NAMALWA (cell line): ENCODE data around the gene PPM1E.
"Not testable (repeated sequence)": the region's sequence is repeated elsewhere in the genome, so short reads cannot be mapped to it uniquely, and the experiment has no call there.

Experiments used
- DNase-seq: peaks from one replicate; pipeline ENCODE4 v3.0.0-alpha.2; 2015; ENCODE audit warnings: low spot score

The PPM1E gene

DNA sequence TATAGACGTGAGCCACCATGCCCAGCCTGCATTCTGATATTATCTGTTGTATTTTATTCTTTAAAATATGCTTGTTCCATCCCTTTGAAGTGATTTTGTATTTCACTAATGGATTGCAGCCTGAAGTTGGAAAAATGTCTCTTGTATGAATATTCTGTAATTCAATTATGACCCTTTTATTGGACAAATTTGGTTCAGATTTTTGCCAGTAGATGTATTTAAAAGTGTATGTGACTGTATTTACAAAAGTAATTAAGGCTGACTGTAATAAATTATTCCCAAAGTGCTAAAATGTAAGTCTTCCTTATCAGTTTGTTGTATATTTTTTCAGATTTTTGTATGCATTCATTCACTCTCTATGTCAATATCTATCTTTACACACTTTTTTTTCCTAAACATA lies 23.8 kb downstream of the PPM1E start:
- DNase-seq, result no peak

DNA sequence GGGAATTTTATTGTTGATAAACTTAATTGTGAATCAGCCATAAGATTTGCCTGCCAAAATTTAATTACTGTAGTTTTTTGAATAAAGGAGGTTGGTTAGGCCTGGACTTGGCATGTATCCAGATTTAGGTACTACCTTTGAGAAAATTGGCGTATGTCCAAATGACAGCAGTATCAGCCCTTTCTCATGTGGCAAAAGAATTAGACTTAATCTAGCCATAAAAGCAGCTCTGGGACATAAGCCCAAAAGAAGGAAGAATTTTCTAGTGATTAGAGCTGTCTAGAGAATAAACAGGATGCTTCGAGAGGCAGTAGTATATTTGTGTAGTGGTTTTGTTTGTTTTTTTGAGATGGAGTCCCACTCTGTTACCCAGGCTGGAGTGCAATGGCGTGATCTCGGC lies 27.7 kb downstream of the PPM1E start:
- DNase-seq, result peak; percentile 31

DNA sequence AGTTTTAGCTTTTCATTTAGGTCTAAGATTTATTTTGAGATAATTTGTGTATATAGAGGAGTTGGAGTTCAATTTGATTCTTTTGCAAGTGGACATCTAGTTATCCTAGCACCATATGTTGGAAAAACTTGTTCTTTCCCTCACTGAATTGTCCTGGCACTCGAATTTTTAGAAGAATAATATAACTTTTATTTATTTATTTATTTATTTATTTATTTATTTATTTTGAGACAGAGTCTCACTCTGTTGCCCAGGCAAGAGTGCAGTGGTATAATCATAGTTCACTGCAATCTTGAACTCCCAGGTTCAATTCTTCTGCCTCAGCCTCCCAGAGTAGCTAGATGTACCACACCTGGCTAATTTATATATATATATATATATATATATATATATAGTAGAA lies 29.4 kb downstream of the PPM1E start:
- no peak for DNase-seq

DNA sequence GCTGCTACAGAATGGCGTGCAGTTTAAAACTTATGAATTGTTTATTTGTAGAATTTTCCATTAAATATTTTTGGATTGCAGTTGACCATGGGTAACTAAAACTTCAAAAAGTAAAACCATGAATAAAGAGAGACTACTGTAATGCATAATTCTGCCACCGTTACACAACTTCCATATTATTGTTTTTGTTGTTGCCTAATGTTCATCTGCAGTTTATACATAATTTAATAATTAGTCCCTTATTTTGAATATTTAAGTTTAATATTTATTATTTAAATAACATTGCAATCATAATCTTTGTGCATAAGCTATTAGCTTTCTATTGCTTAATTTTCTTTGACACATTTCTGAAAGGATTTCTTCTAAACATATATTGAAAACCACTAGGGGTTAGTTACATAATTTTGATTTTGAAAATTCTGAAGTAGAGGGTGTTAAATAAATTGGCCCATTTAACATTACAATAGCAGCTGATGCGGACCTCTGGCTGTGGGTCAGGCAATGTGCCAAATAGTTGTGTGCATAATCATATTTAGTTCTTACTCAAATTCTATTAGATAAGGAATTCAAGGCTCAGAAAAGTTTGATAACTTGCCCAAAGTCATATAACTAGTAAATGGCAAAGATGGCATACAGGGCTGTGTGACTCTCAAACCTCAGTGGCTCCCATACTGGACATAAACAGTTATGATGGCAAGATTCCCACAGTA lies 31.1 kb downstream of the PPM1E start:
- DNase-seq, result no peak

DNA sequence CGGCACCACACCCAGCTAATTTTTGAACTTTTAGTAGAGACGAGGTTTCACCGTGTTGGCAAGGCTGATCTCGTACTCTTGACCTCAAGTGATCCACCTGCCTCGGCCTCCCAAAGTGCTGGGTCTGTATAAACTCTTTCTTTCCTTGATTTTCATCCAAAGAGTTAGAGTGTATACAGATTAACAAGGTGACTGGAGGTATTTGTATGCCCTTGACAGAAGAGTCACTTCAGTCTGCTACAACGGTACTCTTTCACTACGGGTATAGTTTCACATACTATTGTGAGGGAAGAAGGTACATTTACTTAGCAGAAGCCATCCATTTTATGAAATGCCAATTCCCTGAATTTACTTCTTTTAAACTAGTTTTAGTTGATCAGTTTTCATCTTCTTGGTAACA lies 32.5 kb downstream of the PPM1E start:
- no peak for DNase-seq

DNA sequence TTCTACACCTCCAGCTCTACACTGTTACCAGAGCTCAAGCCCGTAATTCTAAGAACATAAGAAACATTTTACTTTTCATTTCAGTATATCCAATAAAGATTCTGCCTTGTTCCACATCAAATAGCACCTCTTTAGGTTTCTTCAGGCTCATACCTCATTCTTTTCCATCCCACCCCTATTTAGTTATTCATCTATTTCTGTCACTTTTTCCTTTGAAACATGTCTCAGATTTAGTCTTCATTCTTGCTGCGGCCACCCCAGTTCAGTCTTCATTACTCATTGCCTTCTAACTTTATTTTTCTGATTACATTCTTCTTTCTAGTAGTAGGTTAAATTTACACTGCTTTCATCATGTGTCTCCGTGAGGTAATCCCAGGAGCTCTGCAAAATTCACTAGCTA lies 33.5 kb downstream of the PPM1E start:
- DNase-seq, result no peak

DNA sequence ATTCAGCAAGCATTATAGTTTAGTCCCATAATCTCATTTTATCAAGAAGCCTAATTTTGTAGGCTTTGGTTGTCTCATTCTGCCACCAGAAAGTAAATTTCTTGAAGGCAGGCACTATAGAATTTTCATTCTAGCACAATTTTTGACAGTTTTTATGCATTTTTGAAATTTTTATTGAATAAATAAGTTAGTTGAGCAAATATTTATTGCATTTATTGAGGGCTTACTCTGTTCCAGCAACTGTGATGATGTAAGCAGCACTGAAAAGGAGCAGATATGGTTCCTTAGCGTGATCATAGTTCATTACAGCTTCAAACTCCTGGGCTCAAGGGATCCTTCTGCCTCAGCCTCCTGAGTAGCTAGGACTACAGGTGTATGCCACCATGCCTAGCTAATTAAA lies 34.2 kb downstream of the PPM1E start:
- no peak for DNase-seq

DNA sequence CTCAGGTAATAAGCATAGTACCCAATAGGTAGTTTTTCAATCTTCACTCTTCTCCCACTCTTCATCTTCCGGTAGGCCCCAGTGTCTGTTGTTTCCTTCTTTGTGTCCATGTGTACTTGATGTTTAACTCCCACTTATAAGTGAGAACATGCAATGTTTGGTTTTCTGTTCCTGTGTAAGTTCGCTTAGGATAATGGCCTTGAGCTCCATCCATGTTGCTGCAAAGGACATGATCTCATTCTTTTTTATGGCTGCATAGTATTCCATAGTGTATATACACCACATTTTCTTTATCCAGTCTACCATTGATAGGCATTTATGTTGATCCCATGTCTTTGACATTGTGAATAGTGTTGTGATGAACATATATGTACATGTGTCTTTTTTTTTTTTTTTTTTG lies 38.9 kb downstream of the PPM1E start:
- not testable (repeated sequence) for DNase-seq

DNA sequence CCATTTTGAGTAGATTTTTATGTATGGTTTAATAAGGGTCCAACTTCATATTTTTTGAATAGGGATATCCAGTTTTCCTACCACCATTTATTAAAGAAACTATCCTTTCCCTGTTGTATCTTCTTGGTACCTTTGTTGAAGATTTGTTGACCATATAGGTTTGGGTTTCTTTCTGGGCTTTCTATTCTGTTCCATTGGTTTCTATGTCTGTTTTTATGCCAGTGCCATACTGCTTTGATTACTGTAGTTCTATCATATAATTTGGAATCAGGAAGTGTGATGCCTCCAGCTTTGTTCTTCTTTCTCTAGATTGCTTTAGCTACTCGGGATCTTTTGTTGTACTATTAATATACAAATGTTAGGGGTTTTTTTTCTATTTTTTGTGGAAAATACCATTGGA lies 46.5 kb downstream of the PPM1E start:
- DNase-seq, result no peak

DNA sequence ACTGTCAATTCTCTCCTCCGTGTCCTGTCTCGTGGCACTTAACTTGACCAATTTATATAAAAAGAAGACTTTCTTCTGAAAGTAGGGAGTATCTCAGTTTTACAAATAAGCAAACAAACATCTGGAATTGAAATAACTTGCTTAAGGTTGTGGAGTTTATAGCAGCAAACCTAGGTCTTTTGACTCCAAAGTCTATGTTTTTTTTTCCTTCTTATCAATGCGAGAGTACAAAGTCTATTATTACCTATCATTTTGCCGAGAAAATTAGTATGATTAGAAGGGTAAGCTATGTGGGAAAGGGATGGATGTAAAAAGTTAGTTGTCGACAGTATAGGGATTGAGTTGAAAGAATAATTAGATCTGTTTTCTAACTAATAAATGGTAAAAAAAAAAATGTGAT lies 50.4 kb downstream of the PPM1E start:
- DNase-seq, result no peak

DNA sequence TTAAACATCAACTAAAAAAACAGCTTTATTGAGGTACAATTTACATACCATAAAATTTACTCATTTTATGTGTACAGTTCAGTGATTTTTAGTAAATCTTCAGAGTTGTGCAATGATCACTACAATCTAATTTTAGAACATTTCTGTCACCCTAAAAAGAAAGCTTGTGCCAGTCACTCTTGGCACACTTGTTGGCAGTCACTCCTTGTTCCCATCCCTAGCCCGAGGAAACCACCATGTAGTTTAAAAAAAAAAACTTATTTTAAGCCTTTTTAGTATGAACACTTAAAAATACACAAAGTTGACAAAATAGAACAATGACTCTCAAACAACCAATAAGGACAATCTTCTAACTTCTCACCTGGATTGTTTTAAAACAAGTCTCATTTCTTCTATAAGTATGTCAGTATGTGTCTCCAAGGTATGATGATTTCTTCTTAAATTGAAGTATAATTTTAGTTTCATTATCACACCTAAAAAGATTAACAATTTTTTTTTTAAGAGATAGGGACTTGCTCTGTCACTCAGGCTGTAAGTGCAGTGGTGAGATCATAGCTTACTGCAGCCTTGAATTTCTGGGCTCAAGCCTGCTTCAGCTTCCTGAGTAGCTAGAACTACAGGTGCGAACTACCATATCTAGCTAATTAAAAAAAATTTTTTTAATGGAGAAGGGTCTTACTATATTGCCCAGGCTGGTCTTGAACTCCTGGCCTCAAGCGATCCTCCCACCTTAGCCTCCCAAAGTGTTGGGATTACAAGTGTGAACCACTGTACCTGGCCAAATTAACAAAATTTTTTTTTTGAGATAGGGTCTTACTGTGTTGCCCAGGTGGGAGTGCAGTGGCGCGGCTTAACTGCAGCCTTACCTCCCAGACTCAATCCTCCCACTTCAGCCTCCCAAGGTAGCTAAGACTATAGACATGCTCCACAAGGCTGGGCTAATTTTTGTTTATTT lies 53.2 kb downstream of the PPM1E start:
- DNase-seq, result no peak

DNA sequence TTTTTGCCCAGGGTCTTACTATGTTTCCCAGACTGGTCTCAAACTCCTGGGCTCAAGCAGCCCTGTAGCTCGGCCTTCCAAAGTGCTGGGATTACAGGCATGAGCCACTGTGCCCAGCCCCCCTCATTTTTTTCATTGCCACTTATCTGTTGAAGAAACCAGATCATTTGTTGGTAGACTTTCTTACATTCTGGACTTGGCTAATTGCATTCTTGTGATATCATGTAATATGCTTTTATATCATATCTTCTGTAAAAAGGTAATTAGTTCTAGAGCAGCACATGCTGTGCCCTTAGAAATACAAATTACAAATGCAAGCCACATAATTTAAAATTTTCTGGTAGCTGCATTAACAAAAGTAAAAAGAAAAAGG lies 53.9 kb downstream of the PPM1E start:
- no peak for DNase-seq

DNA sequence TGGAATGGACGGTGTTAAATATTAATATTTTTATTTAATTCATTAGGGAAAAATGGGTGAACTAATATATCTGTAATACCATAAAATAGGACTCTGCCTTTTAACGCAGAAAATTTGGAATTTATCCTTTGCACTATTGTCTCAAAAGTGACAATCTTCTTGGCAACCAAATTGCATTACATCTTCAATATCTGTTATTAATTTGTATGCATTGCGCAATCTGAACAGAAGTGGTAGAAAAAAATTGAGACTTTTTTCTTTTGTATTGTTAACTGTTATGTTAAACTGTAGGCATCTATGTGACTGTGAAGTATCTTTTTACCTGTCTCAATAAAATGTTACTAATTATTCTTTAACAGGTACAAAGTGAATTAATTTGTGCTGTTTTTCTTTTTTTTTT lies 55.6 kb downstream of the PPM1E start:
- DNase-seq, result no peak

DNA sequence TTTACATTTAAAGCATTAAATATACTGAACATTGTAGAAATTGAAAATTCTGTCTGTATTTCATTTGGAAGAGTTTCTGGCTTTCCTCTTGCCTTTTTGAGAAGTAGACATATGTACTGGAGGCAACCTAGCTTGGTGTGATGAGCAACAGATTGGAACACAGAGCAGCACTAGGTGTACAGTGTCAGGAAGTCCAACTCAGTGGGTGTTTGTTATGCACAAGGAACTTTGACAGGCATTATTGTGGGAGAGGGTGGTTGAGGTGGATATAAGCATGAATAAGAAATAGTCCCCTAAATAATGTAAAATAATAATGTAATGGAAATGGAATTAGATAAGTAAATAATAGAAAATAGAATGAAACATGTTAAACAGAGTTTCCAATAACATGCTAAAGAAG lies 58.1 kb downstream of the PPM1E start:
- DNase-seq, result no peak

DNA sequence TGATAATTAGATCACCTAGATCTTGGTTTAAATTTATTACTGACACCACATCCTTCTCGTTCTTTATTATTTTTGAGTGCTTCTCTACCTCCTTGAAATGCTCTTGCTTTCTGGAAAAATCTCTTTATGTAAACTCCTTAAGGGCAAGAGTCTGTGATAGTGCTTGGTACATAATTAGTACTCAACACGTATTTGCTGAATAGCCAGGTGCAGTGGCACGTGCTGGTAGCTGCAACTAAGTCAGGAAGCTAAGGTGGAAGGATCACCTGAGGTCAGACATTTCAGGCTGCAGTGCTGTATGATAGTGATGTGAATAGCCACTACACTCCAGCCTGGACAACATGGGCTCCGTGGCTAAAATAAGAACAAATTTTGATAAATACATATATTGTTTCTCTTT lies 63.0 kb downstream of the PPM1E start:
- DNase-seq, result no peak

DNA sequence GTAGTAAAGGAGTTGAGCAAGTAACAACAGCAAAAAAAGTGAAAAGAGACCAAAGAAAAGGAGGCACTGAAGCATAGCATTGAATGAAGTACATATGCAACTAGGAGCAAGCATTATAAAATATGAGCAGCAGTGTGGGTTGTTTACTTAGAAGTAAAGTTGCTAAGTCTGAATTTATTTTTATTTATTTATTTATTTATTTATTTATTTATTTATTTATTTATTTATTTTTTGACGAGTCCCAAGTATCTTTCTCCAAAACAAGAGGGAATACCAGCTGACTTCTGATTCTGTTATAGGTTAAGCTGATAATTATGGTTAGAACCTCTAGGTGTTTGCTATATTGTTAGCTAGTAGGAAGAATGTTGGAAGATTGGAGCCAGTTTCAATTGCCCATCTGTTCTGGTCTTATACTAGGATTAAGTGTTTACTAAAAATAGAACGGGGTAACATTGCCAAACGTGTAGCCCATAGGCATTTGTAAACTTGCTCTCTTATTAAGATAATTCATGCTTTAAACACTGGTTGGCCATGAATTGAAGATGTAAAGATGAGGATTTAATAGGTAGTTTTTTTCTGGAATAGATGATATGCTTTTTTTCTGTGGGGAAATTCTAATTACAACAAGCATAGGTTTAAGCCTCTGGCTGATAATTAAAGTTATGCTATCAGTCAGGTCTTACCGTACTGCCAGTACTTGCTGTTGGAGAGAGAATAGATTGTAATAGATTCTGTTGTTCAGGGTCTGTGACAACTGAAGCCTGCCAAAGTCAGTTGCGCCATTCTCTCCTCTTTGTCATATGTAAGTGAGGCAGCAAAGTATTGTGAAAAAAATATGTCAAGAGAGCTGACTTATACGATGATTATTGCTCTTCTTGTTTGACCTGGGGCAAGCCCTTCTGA lies 66.7 kb downstream of the PPM1E start:
- no peak for DNase-seq

DNA sequence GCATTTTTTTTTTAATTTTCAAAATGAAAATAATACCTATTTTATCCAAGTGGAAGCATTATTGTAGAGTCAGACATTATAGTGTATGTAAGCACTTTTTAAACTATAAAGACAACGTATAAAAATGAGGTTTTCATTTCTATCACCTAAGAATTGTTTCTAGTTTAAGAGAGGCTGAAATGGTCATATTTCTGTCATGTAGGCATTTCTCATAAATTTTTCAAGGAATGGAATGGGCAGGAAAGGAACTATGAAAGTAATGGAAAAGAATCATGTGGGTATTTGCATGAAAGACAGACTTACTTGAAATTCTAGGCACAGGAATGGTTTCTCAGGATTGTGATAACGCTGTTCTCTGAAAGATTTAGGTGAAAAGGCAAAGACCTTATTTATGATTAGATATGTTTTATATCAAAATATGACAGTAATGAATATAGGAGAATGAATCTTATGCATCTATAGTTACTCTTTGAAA lies 67.4 kb downstream of the PPM1E start:
- DNase-seq, result no peak

DNA sequence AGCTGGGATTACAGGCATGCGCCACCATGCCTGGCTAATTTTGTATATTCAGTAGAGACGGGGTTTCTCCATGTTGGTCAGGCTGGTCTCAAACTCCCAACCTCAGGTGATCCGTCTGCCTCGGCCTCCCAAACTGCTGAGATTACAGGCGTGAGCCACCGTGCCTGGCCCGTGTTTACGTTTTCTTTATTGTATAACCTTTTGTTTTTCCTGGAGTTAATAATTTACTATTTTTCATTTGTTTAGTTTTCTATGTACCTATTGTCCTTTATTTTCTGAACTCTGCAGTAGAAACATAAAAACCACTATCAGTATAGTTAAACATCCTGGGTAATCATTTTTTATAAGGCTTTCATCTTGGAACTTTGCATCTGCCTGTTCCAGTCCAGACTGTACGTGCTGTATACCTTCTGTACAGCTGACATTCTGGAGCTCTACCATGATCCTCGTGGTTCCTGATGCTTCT lies 73.6 kb downstream of the PPM1E start:
- DNase-seq, result no peak

DNA sequence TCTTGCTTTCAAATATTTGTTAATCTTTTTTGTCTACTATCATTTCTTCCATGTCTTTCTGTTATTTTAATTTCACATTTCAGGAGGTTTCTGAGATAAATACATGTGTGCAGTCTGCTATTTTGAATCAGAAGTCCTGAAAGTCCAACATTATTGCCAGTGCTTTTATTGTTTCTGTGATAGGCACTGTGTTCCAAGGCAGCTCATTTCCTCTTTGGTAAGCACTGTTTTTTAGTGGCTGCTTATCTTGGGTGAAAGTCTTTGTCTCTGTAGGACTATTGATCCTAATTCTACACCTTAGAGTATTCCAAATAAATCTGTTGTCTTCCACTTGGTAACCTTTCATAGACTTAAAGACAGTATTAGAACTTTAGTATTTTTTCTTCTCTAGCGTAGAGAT lies 76.1 kb downstream of the PPM1E start:
- no peak for DNase-seq

DNA sequence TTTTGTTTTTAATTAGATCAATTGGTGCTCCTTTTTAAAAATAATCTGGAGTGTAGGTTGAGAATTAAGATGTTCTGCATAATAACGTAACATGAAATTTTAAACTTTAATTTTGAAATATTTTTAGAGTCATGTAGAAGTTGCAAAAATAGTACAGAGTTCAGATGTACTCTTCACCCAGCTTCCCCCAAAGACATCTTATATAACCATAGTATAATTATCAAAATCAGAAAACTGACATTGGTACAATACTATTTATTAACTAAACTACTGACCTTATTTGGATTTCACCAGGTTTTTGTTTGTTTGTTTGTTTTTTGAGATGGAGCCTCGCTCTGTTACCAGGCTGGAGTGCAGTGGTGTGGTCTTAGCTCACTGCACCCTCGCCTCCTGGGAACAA lies 76.9 kb downstream of the PPM1E start:
- no peak for DNase-seq

DNA sequence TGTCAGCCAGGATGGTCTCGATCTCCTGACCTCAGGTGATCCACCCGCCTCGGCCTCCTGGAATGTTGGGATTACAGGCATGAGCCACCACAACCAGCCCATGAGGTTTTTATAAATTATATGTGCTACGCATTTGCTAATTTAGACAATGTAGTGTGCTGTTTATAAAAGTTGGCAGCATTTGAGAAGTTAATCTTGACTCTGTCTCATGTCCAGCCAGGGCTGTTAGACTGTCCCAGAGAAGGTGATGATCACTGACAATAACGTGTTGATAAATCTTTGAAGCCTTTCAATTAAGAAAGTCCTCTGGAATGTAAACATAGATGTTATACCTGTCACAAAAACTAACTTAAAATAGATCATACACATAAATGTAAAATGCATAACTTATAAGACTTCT lies 82.0 kb downstream of the PPM1E start:
- no peak for DNase-seq
